Left renal cortex interstitium (tissue), 4 donors: ENCODE measurements around the gene TRIM40. TPM values are rescaled to one million over a fixed set of nuclear protein-coding genes. Genes with fewer than 3 reads are reported as not detected.
"Not testable (repeated sequence)": the region's sequence is repeated elsewhere in the genome, so short reads cannot be mapped to it uniquely, and the experiment has no call there.

Source experiments
- DNase-seq, 4 donors: peaks; one replicate each; pipeline ENCODE4 v3.0.0-alpha.2; 2013; ENCODE audit warnings: low read depth in 4 of 4, low spot score in 2 of 4, missing footprints in 1 of 4
- polyA plus RNA-seq, 4 donors: library from polyadenylated mRNA; unstranded; fragments of 120-200 nt; gene quantifications; one replicate each; pipeline ENCODE4 v1.2.1, GENCODE V29; 2013; ENCODE audit not compliant: insufficient read length in 4 of 4

The TRIM40 gene
- polyA plus RNA-seq, 4 donors = 0.08 TPM; not detected in 3

DNA sequence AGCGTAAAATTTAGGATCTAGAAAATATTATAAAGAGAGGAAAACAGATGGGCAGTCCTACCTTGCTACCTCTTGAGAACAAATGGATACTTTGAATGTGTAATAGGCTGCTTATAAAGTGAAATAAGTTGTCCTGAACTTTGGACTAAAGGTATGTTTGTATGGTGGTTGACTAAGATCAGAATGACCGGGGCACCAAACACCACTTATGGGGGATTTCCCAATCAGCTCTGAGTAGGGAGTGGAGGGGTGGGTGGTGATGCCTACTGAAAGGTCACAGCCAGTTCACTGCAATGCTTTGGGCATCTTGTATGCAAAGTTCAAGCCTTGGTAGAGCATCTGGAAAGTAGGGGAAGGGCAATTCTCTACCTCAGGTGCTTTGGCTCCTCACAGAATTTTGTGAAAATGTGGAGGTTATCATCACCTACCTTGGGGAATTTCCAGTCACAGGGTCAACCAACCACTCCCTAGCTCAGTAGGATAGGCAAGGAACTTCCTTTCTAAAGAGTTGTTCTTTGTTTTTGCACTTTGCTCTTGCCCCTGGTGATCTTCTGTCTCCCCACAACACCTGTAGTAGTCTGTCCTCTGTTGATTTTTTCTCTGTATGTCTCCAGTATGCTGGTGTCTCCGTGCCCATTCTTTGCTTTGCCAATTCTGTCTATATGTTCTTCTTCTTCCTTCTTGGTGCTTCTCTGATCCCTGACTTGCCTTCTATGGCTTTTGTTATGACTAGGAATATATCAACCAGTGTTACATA is 22.8 kb upstream of the TRIM40 start, which contains the start of gene TRIM31:
Gene TRIM31 (minus strand): TSS at position 88 of the 757 bp plus-strand sequence. CDS start 285 bp downstream, outside the sequence.
- DNase-seq = no peak

DNA sequence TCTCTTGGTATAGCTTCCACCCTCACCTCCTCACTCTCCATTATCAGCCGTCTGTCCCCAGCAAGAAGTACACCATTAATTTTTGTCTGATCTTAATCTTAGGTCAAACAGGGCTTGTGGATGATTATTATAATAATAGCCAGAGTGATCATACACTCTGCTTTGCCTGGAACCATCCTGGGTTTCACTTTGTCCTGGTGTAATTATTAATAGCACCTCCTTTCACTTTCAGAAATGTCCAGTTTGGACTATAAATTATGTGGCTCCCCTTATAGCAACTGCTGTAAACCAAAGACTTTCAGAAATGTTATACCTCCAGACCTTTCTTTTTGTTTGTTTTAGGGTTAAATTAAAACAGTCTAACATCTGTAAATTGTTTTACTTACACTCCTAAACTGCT is 22.1 kb upstream of the TRIM40 start:
- no peak for DNase-seq

DNA sequence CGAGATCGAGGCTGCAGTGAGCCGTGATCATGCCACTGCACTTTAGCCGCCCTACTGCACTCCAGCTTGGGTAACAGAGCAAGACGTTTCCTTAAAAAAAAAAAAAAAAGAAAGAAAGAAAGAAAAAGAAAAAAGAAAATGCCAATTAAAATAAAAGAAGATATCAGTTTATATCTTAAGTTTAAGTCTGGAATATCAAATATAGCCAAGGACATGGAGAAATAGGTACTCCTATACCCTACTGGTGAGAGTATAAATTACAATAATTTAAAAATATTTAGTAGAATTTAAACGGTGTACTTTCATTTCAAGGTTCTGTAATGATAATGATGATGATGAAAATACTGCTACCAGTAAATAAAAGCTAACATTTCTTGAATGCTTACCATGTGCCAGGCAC is 19.2 kb upstream of the TRIM40 start:
- no peak for DNase-seq

DNA sequence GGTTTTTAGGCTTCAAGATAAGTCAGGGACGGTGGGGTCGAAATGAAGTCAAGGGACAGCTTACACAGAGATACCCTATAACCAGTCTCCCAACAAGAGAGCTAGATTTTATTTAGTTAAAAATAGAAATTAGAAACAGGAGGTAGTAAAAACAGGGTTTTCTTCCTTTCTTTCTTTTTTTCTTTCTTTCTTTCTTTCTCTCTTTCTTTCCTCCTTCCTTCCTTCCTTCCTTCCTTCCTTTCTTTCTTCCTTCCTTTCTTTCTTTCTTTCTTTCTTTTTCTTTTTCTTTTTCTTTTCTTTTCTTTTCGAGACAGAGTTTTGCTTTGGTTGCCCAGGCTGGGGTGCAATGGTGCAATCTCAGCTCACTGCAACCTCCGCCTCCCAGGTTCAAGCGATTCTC is 17.2 kb upstream of the TRIM40 start:
- DNase-seq = not testable (repeated sequence)

DNA sequence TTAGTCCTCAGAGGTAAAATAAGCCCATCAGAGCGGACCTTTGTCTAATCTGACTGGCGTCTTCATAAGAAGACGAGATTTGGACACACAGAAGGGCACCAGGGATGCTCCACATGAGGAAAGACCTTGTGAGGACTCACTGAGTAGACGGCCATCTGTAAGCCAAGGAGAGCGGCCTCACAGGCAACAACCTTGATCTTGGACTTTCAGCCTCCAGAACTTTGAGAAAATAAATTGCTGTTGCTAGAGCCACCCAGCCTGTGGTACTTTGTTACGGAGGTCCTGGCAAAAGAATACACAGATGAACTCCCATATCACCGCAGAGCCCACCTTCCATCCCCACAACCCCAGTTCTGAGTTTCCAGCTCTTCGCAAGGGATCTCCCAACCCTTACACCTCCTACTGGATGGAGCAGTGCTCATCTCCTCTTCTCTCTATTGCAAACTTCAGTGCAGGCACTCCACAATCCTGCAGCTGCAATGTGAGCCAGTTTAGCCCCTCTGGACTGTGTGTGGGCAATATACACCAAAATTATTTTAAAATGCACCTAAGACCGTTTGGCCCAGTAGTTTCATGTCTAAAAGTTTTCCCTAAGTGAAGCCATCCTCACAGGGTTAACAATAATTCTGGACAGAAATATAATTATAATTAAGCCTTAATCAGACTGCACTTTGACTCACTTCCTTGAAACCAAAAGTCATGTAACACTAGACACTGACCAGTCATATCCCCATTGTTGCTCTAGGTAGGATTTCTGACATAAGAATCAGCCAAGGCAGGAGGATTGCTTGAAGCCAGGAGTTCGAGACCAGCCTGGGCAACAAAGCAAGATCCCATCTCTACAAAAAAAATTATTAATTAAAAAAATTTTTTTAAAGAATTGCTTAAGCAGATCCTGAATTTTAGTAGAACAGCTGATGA is 14.2 kb upstream of the TRIM40 start:
- DNase-seq = no peak

DNA sequence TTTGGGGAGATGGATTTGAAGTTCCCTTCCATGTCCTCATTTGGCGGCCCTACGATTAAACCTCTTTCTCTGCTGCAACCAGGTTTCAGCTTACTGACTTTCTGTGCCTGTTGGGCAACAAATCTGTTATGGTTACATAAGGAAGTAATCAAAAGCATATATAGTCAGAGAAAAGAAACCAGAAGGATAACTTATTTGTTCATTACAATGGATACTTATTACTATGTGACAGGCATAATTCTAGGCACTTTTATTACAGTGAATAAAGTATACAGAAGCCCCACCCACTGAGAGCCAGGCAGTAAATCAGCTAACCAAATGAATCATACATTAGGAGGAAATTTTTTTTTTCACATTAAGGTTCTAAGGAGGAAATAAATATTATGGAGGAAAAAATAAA is 13.4 kb upstream of the TRIM40 start:
- no peak for DNase-seq

DNA sequence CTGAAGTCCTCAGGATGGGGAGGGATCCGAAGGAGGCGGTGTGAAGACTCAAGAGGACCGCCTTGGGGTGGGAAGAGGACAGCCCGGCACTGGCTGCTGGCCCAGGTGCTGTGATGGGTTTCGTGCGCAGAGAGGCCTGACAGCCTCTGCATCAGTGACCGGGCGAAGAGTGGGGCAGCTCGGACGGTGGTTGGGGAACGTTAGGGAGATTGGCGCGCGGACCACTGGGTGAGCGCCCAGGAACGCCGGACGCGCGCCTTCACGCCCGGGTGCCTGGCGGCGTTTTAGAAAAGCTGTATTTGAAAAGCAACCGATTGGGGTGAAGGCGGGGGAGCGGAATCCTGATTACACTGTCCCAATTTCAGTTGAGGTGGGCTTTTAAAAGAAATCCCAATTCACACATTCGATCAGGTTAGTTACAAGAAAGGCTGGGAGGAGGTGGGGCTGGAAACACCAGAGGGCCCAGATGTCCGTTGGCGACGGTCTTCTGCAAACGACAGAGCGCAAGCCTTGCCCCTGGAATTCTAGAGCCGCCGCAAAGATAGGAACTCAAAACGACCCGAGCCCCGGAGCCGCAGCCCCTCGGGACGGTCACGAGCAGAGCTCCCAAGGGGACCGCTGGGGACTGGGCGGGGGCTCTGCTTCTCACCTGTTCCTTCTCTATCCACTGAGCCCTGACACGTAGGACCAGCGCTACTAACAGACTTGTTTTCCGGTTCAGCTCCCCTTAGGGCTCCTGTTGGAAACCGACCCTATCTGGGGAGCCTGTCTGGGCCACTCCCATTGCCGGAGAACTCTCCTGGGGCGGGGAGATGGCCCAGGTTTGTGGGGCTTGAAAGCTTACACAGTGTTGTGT is 8.5 kb upstream of the TRIM40 start:
- no peak for DNase-seq

DNA sequence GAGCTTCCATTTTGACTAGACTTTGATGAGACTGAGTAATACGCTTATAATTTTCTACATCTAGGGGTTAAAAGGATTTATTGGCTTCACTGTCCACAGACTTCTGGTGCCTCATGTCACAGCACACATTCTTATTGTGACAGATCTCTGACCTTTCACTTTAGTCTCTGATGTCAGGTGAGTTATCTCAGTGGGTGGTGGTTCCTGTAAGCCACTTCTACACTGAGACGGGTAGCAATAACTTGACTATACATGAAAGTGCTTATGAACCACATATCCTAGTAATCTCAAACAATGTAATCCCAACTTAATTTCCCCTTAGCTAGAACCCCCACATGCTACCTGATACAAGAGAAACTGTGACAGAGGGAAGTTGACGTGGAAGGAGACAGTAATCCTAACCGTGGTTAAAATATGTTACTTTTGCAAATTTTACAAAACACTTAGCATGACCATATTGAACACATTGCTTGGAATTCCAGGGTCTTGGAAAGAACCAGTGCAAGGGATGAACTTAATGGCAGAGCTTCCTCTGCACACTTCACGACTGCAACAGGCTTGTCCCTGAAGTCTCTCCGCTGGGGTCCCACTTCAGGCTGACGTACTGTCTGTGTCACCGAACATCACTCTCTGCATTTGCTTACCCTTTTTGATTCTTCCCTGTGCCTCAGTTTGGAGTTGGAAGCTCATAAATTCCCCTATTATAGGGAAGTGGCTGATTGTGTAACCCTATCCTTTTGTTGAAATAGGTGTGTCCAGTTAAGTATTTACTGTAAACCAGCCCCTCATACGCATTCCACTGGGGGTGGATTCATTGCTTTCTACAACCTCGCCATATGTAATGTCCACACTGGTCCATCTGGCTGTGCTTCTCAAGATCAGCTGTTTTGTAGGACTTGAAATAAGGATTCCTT is 6.4 kb upstream of the TRIM40 start:
- DNase-seq = no peak

DNA sequence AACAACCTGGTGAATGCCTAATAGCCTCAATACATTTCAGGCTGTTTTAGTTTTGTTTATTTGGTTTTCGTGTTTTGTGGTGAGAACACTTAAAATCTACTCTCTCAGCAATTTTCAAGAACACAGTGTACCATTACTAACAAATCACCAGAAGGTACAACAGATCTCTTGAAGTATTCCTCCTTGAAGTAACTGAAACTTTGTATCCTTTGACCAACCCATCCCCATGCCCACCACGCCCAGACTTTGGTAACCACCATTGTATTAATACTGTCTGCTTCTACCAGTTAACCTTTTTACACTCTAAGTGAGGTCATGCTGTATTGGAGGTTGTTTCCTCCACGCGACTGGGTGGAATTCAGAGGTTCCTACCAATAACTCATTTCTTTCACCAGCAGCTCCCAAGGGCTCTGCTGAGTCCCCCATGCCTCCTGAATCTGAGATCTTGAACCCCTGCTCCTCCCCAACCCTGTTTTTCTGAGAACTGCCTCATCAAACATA is 5.7 kb upstream of the TRIM40 start:
- no peak for DNase-seq

DNA sequence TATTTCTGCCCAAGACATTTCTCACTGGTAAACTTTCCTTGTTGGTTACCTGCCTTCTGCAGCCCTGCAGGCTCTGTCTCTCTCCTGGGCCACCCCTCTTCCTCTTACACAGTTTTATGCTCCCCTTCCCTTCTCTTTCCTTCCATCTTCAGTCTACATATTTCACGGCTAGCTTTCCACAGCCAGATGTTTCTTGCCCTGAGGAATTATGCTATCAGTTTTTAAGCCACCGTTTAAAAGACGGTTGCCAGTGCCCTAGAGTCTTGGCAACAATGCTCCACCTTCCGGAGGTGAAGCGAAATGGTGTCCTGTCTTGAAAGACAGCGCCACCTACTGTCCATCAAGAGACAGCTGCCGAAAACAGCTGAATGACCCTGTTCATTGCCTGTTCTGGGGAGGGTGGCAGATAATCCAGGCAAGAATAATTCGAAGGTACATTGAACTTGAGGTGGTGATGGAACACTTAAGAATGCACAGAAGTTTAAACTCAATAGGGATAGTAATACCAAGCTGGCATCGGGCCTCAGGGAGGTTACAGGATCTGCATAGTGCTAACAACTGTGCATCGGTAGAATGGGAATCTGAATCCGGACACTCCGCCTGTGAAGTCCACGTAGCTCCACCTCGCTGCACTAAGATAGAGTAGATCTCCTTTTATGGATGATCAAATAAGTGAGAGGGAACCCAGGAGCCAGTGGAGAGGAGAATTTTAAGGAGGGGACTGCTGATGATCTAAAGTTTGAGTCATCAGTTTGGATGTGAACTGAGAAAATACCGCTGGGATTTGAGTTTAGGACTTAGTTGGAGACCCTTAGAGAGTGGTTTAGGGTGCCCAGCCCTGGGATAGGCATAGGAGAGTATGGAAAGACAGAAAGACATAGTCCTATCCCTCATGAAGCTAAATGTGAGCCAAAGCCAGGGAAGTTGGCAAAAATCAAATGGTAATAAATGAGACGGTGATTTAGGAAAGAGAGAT is 4.8 kb upstream of the TRIM40 start:
- DNase-seq = peak in 3 of 4 donors; percentile 50 to 66 (median 58)

DNA sequence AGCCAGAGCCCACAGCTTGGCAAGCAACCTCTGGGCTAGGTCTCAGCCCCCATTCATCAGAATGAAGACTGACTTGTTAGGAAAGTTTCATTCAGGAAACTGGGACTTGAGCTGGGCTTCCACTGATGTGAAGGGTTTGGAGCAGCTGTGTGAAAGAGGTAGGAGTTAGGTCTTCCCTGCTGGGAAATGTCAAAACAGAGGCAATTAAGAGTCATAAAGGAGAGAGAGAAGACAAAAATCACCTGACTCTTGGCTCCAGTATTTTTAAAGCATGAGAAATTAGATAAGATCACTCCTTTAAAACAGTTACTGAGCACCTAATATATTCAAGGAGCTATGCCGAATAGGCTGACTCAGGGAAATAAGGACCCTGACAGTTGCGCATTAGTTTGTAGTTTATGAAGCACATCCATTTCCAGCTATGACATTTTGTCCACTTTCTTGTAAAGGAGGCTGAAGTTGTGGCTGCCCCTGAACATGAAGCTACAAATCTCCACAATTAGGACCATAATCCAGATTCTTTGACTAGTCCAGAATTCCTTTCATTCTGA is 3.9 kb upstream of the TRIM40 start:
- no peak for DNase-seq

DNA sequence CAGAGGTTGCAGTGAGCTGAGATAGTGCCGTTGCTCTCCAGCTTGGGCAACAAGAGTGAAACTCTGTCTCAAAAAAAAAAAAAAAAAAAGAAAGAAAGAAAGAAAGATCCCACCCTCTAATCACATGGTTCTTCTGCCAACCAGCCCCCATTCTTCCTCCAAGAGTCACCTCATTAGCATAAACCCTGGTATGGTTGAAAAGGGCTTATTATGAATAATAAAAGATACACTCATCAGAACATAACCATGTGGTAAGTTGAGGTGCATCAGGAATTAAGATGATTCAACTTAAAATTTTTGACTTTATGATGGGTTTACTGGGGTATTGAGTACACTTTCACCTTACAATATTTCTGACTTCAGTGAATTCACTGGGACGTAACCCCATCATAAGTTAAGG is 793 bp upstream of the TRIM40 start:
- no peak for DNase-seq

DNA sequence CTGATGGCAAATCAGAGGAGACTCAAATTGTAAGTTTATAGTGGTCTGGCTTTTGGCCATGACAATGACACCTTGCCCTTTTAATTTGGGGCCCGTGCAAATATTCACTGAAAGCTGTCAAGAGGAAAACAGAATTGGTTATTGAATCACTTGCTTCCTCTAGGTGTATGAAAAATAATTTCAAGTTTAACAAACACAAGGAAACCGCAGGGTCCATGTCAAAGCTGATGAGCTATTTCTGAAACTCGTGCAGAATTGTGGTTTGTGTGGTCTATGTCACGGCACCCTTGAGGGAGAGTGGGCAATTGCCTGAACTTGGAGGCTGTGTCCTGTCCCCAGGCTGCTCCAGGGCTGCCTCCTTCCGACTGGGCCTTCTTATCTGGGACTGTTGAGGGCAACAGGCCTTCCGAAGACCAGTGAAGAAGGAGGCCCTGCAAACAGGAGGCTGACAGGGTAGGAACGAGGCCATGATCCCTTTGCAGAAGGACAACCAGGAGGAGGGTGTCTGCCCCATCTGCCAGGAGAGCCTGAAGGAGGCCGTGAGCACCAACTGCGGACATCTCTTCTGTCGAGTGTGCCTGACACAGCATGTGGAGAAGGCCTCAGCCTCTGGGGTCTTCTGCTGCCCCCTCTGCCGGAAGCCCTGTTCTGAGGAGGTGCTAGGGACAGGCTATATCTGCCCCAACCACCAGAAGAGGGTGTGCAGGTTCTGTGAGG is 788 bp downstream of the TRIM40 start:
- DNase-seq = no peak

DNA sequence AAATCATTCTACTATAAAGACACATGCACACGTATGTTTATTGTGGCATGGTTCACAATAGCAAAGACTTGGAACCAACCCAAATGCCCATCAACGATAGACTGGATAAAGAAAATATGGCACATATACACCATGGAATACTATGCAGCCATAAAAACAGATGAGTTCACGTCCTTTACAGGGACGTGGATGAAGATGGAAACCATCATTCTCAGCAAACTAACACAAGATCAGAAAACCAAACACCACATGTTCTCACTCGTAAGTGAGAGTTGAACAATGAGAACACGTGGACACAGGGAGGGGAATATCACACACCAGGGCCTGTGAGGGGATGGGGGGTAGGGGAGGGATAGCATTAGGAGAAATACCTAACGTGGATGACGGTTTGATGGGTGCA is 4.3 kb downstream of the TRIM40 start:
- DNase-seq = not testable (repeated sequence)

DNA sequence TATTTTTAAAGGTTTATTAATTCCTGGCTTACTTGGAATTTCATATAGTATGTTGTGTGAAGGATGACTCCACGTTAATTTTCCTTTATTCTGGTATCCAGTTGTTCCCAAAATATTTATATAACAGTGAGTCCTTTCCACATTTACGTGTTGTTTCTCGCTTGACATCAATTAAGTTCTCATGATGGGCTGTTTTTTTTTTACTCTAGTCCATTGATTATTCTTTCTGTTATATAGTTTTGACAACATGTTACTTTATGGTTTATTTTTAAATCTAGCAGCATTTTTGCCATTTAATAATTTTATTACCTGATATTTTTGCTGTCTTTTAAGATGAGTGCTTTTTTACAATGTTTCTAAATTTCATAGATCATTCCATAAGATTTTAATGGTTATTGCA is 6.7 kb downstream of the TRIM40 start:
- no peak for DNase-seq

DNA sequence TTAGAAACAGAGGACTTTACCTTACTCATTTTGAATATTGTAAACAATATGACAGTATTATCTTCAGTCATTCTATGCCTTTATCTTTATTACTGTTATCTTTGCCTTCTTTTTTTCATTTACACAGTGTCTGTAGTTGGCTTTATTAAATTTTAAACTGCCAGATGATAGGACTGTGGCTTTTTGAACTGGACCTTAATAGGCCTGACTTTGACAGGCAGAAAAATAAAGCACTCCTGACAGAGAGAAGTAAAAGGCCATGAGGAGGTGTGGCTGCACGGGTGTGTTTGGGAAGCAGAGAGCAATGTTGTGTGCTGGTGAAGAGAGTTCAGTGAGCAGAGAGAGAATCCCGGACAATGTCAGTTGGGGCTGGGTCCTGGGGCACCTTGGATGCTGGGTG is 7.8 kb downstream of the TRIM40 start:
- DNase-seq = no peak

DNA sequence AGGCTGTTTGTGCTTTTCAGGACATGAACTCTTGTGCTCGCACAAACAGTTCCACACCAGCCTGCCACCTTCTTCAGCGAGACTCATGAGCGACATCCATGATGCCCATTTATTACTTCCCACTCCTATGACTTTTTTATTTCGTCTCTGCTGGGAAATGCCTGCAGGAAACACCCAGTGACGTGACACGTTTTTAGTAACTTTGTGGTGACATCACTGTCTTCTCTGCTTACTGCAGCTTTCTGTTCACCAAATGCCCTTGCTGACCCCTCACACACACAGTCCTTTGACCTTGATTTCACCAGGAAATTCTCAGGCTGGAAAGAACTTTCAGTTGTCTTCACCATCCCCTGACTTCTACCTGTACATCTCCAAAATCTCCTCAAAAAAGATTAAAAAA is 8.9 kb downstream of the TRIM40 start:
- no peak for DNase-seq
